Measurements from ENCODE around the gene WNT6.

Gene WNT6

GRCh38 chr2:218822622-218823021 lies 37.0 kb upstream of the WNT6 start:
- TF ChIP-seq ZFX (IDR thresholded peaks at IDR 0.05; ENCODE audit: borderline replicate concordance) (no peak), CTCF (IDR thresholded peaks at IDR 0.05) (no peak)
- H3K27ac ChIP-seq: no peak overlapping the region

GRCh38 chr2:218823196-218823855 lies 36.3 kb upstream of the WNT6 start:
- no peak overlapping the region for H3K27ac ChIP-seq
- TF ChIP-seq ZFX (IDR thresholded peaks at IDR 0.05; ENCODE audit: borderline replicate concordance) (no peak), CTCF (IDR thresholded peaks at IDR 0.05) (no peak)

- TF ChIP-seq CTCF (IDR thresholded peaks at IDR 0.05): no peak
- no peak for TF ChIP-seq ZFX (IDR thresholded peaks at IDR 0.05; ENCODE audit: borderline replicate concordance)
- no peak overlapping the region for H3K27ac ChIP-seq
Measured at GRCh38 chr2:218824004-218824403, 35.6 kb upstream of the WNT6 start.

GRCh38 chr2:218826791-218827190 lies 32.8 kb upstream of the WNT6 start:
- TF ChIP-seq CTCF (IDR thresholded peaks at IDR 0.05) (no peak), ZFX (IDR thresholded peaks at IDR 0.05; ENCODE audit: borderline replicate concordance) (no peak)
- H3K27ac ChIP-seq: no peak overlapping the region

GRCh38 chr2:218827701-218828476 lies 31.7 kb upstream of the WNT6 start:
- no peak overlapping the region for H3K27ac ChIP-seq
- no peak for TF ChIP-seq ZFX (IDR thresholded peaks at IDR 0.05; ENCODE audit: borderline replicate concordance)

GRCh38 chr2:218828477-218828778 lies 31.2 kb upstream of the WNT6 start:
- H3K27ac ChIP-seq: no peak overlapping the region
- TF ChIP-seq ZFX (IDR thresholded peaks at IDR 0.05; ENCODE audit: borderline replicate concordance) (no peak), CTCF (IDR thresholded peaks at IDR 0.05) (no peak)

- no peak for TF ChIP-seq ZFX (IDR thresholded peaks at IDR 0.05; ENCODE audit: borderline replicate concordance)
- no peak for TF ChIP-seq CTCF (IDR thresholded peaks at IDR 0.05)
- H3K27ac ChIP-seq: no peak overlapping the region
Measured at GRCh38 chr2:218829868-218830451, 29.6 kb upstream of the WNT6 start.
